Measurements from ENCODE around the gene MOV10L1. TPM values are rescaled to one million over a fixed set of nuclear protein-coding genes. Genes with fewer than 3 reads are reported as not detected.

MOV10L1 gene
- total RNA-seq, 8 experiments from 2014 or later = 0.11 to 2.9 (median 0.45) TPM

DNA sequence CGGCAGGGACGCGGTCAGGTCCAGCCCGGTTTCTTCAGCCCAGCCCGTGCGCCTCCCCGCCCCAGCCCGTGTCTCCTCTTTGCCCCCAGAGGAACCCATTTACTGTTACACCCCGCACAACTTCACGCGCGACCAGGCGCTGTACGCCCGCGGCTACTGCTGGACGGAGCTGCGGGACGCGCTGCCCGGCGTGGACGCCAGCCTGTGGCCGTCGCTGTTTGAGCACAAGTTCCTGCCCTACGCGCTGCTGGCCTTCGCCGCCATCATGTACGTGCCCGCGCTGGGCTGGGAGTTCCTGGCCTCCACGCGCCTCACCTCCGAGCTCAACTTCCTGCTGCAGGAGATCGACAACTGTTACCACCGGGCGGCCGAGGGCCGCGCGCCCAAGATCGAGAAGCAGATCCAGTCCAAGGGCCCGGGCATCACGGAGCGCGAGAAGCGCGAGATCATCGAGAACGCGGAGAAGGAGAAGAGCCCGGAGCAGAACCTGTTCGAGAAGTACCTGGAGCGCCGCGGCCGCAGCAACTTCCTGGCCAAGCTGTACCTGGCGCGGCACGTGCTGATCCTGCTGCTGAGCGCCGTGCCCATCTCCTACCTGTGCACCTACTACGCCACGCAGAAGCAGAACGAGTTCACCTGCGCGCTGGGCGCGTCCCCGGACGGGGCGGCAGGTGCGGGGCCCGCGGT lies 87.2 kb downstream of the MOV10L1 start:
- peaks cover 0 to 4% of the 10 kb centered on the region in 2 donors for H3K4me1 ChIP-seq (replicated peaks in 1 of 2)
- H3K4me3 ChIP-seq = no peak overlapping the region
- in situ Hi-C loops (cut with MboI; ENCODE audit: low pct_unique_long_range_greater_than_20kb in 2 of 9, low sequenced_read_pairs in 9 of 9, unreplicated experiment in 9 of 9) = loop anchor here in 2 of 9 experiments (25.0 kb wide), 1 partner anchor 240 kb away; no protein-coding TSS in a partner anchor
- H3K27ac ChIP-seq = no peak overlapping the region
- WGBS, 10 experiments = 94 to 100% (median 96%) methylated on average over 4 to 49 of the region's 76 CpGs; no CpG with 5 or more reads in 2 of the 10 experiments
- ATAC-seq (replicated peaks in 6 of 8) = no peak

DNA sequence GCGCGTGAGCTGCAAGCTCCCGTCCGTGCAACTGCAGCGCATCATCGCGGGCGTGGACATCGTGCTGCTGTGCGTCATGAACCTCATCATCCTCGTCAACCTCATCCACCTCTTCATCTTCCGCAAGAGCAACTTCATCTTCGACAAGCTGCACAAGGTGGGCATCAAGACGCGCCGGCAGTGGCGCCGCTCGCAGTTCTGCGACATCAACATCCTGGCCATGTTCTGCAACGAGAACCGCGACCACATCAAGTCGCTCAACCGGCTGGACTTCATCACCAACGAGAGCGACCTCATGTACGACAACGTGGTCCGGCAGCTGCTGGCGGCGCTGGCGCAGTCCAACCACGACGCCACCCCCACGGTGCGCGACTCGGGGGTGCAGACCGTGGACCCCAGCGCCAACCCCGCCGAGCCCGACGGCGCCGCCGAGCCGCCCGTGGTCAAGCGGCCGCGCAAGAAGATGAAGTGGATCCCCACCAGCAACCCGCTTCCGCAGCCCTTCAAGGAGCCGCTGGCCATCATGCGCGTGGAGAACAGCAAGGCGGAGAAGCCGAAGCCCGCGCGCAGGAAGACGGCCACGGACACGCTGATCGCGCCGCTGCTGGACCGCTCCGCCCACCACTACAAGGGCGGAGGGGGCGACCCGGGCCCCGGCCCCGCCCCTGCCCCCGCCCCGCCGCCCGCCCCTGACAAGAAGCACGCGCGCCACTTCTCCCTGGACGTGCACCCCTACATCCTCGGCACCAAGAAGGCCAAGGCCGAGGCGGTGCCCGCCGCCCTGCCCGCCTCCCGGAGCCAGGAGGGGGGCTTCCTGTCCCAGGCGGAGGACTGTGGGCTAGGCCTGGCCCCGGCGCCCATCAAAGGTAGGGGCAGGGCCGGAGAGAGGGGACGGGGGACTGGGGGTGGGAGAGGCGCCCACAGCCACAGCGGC lies 88.0 kb downstream of the MOV10L1 start:
- ATAC-seq (replicated peaks in 6 of 8) = peak in 2 of 8 experiments; percentile 4 to 7
- 42 to 95% (median 85%) methylated on average over 2 to 36 of the region's 98 CpGs; no CpG with 5 or more reads in 4 of the 10 experiments for WGBS, 10 experiments
- H3K27ac ChIP-seq = no peak overlapping the region
- H3K4me1 ChIP-seq (replicated peaks in 1 of 2) = peaks cover 0 to 3% of the 10 kb centered on the region in 2 donors
- no peak overlapping the region for H3K4me3 ChIP-seq
- in situ Hi-C loops (cut with MboI; ENCODE audit: low pct_unique_long_range_greater_than_20kb in 2 of 9, low sequenced_read_pairs in 9 of 9, unreplicated experiment in 9 of 9) = loop anchor here in 2 of 9 experiments (25.0 kb wide), 1 partner anchor 241 kb away; no protein-coding TSS in a partner anchor

- Histone ChIP-seq H3K4me1 (replicated peaks in 1 of 2) (peaks cover 0 to 3% of the 10 kb centered on the region in 2 donors), H3K4me3 (no peak overlapping the region), H3K27ac (no peak overlapping the region)
- no peak for ATAC-seq (replicated peaks in 6 of 8)
- 60% methylated on average over 1 of the region's 22 CpGs; no CpG with 5 or more reads in 9 of the 10 experiments for WGBS, 10 experiments
- in situ Hi-C loops (cut with MboI; ENCODE audit: low pct_unique_long_range_greater_than_20kb in 2 of 9, low sequenced_read_pairs in 9 of 9, unreplicated experiment in 9 of 9) = loop anchor here in 2 of 9 experiments (25.0 kb wide), 1 partner anchor 241 kb away; no protein-coding TSS in a partner anchor
These were observed 88.7 kb downstream of the MOV10L1 start for GRCh38 chr22:50178471-50178864.

DNA sequence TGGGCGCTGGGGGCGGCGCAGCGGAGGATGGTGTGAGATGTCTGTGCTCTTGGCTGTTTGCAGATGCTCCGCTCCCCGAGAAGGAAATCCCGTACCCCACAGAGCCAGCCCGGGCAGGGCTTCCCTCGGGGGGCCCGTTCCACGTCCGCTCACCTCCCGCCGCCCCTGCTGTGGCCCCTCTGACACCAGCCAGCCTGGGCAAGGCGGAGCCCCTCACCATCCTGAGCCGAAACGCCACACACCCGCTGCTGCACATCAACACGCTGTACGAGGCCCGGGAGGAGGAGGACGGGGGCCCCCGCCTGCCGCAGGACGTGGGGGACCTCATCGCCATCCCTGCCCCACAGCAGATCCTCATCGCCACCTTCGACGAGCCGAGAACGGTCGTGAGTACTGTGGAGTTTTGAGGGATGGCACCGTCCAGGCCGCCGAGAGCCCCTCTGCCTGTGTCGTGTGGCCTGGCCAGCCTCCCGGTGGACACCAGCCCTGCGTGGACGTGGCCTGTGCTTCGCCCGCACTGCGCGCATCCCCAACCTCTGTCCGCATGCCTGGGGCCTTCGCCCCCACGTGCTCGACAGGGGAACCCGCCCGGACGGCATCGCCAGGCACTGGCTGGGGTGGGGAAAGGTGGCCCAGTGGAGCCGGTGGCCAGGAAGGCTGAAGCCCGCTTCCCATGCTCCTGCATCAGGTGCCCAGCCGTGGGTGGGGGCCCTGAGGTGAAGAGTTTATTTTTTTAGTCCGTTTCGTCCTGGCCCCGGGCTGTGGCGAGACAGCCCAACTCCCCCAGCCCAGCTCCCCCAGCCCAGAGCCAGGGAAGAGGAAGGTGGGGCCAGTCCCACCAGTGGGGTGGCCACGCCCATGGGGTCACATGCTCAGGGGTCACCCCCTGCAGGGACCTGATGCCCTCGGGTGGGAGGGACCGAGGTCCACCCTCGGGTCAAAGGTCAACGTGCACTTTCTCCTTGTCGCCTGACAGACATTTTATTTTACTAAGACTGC lies 89.4 kb downstream of the MOV10L1 start:
- Histone ChIP-seq H3K4me1 (replicated peaks in 1 of 2) (peaks cover 0 to 8% of the 10 kb centered on the region in 2 donors), H3K27ac (no peak overlapping the region), H3K4me3 (no peak overlapping the region)
- ATAC-seq (replicated peaks in 6 of 8) = no peak
- in situ Hi-C loops (cut with MboI; ENCODE audit: low pct_unique_long_range_greater_than_20kb in 2 of 9, low sequenced_read_pairs in 9 of 9, unreplicated experiment in 9 of 9) = loop anchor here in 2 of 9 experiments (25.0 kb wide), 1 partner anchor 242 kb away; no protein-coding TSS in a partner anchor
- WGBS, 10 experiments = 33 to 100% (median 83%) methylated on average over 3 to 14 of the region's 64 CpGs; no CpG with 5 or more reads in 6 of the 10 experiments

GRCh38 chr22:50179937-50180726 lies 90.3 kb downstream of the MOV10L1 start:
- H3K4me3 ChIP-seq = no peak overlapping the region
- peaks cover 0 to 11% of the 10 kb centered on the region in 2 donors for H3K4me1 ChIP-seq (replicated peaks in 1 of 2)
- in situ Hi-C loops (cut with MboI; ENCODE audit: low pct_unique_long_range_greater_than_20kb in 2 of 9, low sequenced_read_pairs in 9 of 9, unreplicated experiment in 9 of 9) = loop anchor here in 2 of 9 experiments (25.0 kb wide), 1 partner anchor 243 kb away; no protein-coding TSS in a partner anchor
- H3K27ac ChIP-seq = no peak overlapping the region
- no peak for ATAC-seq (replicated peaks in 6 of 8)
- WGBS, 10 experiments = 53 to 100% (median 87%) methylated on average over 2 to 12 of the region's 39 CpGs; no CpG with 5 or more reads in 3 of the 10 experiments

DNA sequence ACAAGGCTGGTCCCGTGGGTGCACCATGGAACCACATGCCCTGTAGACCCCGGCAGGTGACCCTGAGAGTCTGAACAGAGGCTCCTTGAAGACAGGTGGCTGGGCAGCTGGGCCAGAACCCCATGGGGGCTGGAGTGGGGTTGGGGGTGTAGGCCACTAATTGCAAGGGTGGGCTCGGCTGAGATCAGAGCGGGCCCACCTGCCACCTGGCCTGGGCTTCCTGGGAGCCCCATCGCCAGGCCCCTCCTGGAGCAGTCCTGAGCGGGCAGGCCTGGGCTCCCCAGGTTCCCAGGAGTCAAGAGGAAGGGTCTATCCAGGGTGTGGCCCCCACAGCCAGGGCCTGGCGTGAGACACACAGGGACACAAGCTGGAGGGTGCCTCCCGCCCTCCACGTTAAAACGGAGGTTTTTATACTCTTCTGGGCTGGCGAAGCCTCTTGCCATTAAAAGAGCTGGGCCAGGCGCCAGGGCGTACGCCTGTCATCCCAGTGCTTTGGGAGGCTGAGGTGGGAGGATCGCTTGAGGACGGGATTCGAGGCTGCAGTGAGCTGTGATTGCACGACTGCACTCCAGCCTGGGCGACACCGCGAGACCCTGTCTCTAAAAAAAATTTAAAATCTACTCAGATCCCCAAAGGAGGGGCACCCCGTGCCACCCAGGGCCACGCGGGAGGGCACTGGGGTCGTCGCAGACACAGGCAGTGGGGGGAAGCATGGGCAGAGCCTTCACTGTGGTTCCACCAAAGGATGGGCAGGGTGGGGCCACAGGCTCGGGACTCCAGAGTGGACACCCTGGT lies 91.1 kb downstream of the MOV10L1 start:
- Histone ChIP-seq H3K27ac (no peak overlapping the region), H3K4me1 (replicated peaks in 1 of 2) (peaks cover 0 to 14% of the 10 kb centered on the region in 2 donors), H3K4me3 (no peak overlapping the region)
- no peak for ATAC-seq (replicated peaks in 6 of 8)
- 80 to 94% (median 88%) methylated on average over 1 to 16 of the region's 27 CpGs; no CpG with 5 or more reads in 4 of the 10 experiments for WGBS, 10 experiments
- in situ Hi-C loops (cut with MboI; ENCODE audit: low pct_unique_long_range_greater_than_20kb in 2 of 9, low sequenced_read_pairs in 9 of 9, unreplicated experiment in 9 of 9) = loop anchor here in 2 of 9 experiments (25.0 kb wide), 1 partner anchor 244 kb away; no protein-coding TSS in a partner anchor

DNA sequence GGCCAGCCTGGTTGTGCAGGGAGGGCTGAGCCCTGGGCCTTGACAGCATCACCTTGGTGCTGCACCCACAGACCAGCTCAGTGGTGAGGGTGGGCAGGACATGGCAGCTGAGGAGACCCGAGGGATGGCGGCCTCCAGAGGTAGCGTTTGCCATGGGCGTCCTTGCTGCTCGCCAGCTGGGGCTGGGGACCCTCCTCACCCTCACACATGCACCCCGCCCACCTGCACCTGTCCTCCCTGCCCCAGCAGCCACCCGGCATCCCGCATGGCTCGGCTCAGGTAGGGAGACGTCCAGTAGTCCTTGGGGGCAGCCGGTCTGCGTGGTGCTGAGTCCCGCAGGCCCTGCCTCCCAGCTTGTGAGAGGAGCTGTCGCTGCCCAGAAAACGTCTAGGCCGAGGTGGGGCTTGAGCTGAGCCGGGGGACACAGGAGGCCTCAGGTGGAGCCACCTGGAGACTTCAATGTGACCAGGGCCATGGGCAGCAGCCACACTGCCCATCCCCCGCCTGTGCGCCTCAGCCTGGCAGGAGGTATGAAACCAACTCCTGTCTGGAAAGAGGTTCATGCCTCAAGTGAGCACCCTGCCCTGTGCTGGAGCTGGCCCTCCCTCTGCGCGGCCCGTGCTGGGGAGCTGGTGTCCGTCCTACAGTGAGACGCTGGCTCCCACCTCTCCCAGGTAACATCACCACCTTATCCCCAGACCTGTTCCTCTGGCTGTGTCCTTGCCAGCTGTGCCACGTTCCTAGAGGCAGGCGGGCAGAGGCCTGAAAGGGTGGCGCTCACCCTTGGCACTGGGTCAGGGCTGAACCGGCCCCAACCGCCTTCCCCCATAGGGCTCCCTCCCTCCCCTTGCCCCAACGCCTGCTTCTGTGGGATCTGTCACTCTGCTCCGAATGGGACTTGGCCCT lies 92.6 kb downstream of the MOV10L1 start:
- in situ Hi-C loops (cut with MboI; ENCODE audit: low pct_unique_long_range_greater_than_20kb in 2 of 9, low sequenced_read_pairs in 9 of 9, unreplicated experiment in 9 of 9) = loop anchor here in 2 of 9 experiments (25.0 kb wide), 1 partner anchor 245 kb away; no protein-coding TSS in a partner anchor
- WGBS, 10 experiments = 78 to 94% (median 87%) methylated on average over 4 to 6 of the region's 31 CpGs; no CpG with 5 or more reads in 7 of the 10 experiments
- H3K27ac ChIP-seq = no peak overlapping the region
- no peak overlapping the region for H3K4me3 ChIP-seq
- ATAC-seq (replicated peaks in 6 of 8) = no peak
- peaks cover 7 to 16% of the 10 kb centered on the region in 2 donors for H3K4me1 ChIP-seq (replicated peaks in 1 of 2)

DNA sequence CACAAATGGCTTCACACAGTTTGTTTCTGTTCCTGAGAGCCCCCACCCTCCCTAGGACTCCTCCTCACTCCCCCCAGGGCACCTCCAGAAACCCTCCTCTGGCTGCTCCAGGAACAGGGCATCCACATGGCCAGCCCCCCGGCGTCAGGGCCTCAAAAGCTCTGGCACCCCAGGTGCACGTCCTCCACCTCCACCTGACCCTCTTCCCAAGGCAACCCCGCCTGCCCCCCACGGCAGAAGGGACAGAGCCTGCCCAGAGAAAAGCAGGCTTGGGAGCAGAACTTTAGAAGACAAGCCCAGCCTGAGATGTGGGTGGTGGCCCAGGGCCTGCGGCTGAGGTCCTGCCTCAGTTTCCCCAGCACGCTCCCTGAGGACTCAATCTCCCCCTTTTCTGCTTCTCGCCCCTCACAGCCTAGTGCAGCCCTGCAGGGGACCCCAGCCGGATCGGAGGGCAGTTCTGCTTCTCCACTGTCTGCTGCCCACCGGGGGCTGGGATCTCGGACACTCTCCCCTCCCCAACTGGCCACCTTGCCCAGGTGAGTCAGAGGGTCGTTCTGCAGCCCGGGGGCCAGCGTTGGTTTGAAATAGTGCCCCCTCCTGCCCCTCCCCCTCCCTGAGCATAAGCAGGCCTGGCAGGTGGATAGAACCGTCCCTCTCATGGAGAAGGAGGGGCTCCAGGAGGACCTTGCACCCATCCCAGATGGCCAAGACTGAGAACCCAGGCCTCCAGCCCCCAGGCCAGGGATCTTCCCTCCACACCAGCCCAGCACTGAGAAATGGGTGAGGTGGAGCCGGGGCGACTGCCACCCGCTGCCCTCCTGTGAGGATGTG lies 93.5 kb downstream of the MOV10L1 start:
- WGBS, 10 experiments = 96% methylated on average over 4 of the region's 19 CpGs; no CpG with 5 or more reads in 9 of the 10 experiments
- no peak for ATAC-seq (replicated peaks in 6 of 8)
- in situ Hi-C loops (cut with MboI; ENCODE audit: low pct_unique_long_range_greater_than_20kb in 2 of 9, low sequenced_read_pairs in 9 of 9, unreplicated experiment in 9 of 9) = loop anchor here in 2 of 9 experiments (25.0 kb wide), 1 partner anchor 246 kb away; no protein-coding TSS in a partner anchor
- no peak overlapping the region for H3K4me3 ChIP-seq
- peaks cover 7 to 16% of the 10 kb centered on the region in 2 donors for H3K4me1 ChIP-seq (replicated peaks in 1 of 2)
- H3K27ac ChIP-seq = no peak overlapping the region

Data from motor neuron (in vitro differentiated cells).